GM19035 (cell line): ENCODE data around the gene SAYSD1.

Experiments
- ATAC-seq: cut with Tn5 transposase; IDR thresholded peaks from one replicate; pipeline ENCODE4 v1.9.1; 2021; ENCODE audit not compliant: unreplicated experiment

Gene SAYSD1

GRCh38 chr6:39058471-39059147, 56.4 kb downstream of the SAYSD1 start:
- no peak for ATAC-seq

- no peak for ATAC-seq
Measured at GRCh38 chr6:39057251-39058155, 57.5 kb downstream of the SAYSD1 start.

- ATAC-seq = no peak
Measured at GRCh38 chr6:39056681-39057080, 58.3 kb downstream of the SAYSD1 start.

GRCh38 chr6:39056191-39056590, 58.8 kb downstream of the SAYSD1 start:
- ATAC-seq = no peak

- no peak for ATAC-seq
Measured at GRCh38 chr6:39055661-39056060, 59.3 kb downstream of the SAYSD1 start.

- ATAC-seq = no peak
Measured at GRCh38 chr6:39054577-39055142, 60.3 kb downstream of the SAYSD1 start.
